Umbilical cord (tissue), 2 donors: ENCODE measurements around the gene NR4A3. TPM values are rescaled to one million over a fixed set of nuclear protein-coding genes. Genes with fewer than 3 reads are reported as not detected.
A peak's percentile ranks its signal among the peaks of the same experiment; 100 is the strongest.
"Not testable (repeated sequence)": the region's sequence is repeated elsewhere in the genome, so short reads cannot be mapped to it uniquely, and the experiment has no call there.

Experiments
- DNase-seq: peaks from one replicate; pipeline ENCODE4 v3.0.0-alpha.2; 2015; ENCODE audit warnings: low spot score
- total RNA-seq: library from RNA; depleted of rRNA; stranded (reverse); fragments of >200 nt; gene quantifications from one replicate; pipeline ENCODE4 v1.2.3, GENCODE V29; 2014; ENCODE audit warnings: low replicate concordance; ENCODE audit not compliant: insufficient read depth

NR4A3 gene
- total RNA-seq, result 7.7 TPM

DNA sequence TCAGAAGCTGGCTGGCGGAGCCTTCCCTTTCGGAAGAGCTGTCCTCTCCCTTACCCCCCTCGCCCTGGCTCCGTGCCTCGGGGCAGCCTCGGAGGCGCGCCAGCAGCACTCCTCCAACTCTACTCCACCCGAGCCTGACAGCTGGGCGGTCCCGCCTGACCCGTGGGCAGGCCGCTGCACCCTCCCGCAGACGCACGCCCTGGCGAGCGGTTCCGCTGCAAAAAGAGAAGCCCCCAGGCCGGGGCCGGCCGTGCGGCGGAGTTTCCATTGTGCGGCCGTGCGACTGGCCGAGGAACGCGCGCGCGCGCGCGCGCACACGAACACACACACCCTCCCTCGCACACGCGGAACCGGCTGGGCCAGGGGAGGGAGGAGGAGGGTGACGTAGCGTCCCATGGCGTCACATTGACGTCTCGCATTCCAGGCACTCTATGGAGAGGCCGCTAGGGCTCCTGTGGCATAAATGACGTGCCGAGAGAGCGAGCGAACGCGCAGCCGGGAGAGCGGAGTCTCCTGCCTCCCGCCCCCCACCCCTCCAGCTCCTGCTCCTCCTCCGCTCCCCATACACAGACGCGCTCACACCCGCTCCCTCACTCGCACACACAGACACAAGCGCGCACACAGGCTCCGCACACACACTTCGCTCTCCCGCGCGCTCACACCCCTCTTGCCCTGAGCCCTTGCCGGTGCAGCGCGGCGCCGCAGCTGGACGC, at the start of gene NR4A3:
NR4A3 (plus strand) TSS at position 490 of the 713 bp plus-strand sequence. CDS start 6,158 bp downstream, outside the sequence.
- peak; percentile 97 for DNase-seq

DNA sequence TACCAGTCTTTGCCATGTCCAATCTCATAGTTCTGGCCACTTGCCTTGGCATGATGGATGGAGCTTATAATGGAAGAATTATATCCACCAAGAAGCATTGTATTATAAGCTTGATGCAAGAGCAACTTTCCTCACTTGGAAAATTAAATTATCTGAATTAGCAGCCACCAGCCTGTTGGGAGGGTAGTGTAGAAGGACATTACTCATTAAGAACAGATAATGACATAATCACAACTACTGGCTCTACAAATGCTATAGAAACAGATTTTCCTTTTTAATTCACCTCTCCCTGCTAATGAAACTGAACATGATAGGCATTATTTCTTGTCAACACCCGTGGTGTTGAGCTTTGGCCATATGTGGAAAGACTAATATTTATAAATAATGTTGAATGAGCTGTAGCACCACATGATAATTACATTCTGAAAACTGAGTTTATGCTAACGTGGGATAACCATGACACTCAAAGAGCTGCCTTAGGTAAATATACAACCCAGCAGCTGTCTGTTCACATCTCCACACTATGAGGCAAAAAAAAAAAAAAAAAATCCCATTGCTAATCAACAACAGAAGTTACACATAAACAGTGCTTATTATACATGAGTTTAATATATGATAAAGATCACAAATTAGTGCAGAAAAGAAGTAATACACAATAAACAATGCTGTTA, 48.1 kb upstream of the NR4A3 start:
- no peak for DNase-seq

DNA sequence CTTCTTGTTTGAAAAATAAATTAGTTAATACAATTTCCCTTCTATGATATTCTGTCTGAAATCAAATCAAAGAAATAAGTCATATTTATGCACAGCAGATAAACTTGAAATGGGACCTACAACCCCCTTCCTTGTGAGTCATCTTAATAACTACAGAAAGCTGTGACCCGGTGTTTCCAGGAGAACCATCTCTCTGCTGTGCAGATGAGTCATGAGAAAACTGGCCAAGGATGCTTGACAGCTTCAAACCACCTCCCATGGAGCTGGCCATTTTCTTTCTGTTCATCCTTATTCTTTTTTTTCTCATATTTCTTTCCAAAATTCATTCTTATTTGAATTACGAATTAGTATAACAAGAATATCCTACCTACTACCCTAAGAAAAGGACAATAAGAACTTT, 43.4 kb upstream of the NR4A3 start:
- DNase-seq, result no peak

DNA sequence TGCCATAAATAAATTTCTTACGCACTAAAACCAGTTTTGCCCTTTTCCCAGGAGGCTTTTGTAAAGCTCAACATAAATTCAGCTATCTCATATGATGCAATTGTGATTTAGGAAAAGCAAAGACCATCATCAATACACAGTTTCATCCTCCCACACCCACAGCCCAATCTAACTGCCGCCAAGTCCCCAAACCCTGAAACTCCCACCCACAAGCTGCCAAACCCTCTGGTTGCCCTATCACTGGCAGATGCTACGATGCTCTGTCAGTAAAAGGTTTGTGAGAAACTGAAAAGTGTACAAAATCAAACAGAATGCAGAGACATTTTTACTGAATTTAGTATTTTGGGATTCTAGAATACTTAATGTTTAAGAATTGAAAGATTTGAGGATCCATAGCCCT, 42.8 kb upstream of the NR4A3 start:
- DNase-seq, result no peak

DNA sequence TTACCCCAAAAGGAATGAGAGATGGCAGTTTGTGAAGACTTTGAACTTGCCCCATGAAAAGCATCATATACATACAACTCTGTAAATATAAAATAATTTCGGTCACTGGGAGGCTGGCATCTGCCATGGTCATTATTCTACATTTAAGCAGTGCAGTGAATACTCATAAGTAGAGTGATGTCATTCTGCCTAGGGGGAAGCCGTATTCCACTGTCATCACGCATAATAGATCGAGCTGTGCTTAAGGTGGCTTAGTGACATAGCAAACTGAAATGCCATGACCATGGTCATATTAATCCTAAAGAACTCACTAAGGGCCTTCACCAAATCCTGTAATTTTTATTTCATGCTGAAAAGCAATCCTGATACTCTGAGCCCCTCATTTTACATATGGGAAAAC, 42.4 kb upstream of the NR4A3 start:
- no peak for DNase-seq

DNA sequence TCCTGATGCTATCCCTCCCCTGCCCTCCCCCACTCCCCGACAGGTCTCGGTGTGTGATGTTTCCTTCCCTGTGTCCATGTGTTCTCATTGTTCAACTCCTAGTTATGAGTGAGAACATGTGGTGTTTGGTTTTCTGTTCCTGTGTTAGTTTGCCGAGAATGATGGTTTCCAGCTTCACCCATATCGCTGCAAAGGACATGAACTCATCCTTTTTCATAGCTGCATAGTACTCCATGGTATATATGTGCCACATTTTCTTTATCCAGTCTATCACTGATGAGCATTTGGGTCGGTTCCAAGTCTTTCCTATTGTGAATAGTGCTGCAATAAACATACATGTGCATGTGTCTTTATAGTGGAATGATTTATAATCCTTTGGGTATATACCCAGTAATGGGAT, 39.3 kb upstream of the NR4A3 start:
- DNase-seq, result not testable (repeated sequence)

DNA sequence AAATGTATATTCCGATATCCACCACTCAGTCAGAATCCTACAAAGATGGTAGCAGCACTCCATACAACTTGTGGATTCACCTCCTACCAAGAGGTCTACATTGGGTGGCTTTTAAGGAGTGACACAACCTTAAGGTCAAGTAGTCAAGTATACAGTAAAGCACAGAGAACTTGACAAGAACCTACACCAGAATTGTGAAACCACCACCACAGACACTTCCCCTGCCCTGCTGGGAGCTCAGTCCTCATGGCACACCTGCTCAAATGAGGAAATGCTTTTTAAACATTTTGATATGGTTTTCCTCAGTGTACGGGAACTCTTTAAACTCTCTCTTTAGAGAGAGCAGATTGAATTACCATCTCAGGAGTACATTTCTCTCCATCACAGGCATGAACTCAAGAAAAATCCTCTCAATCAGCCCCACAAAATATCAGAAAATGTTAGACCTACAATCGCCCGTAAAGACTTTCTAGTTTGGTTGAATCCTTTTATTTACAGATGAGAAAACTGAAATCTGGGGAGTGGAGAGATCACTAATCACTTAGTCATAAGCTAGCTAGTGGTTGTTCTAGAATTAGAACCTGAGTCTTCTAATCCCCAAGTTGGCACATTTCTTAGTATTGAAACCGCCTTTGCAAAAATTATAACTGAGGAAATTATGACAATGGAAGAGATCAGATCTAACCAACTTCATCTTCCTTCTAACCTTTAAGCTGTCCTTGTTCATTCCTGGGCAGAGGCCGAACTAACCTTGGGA, 38.5 kb upstream of the NR4A3 start:
- no peak for DNase-seq

DNA sequence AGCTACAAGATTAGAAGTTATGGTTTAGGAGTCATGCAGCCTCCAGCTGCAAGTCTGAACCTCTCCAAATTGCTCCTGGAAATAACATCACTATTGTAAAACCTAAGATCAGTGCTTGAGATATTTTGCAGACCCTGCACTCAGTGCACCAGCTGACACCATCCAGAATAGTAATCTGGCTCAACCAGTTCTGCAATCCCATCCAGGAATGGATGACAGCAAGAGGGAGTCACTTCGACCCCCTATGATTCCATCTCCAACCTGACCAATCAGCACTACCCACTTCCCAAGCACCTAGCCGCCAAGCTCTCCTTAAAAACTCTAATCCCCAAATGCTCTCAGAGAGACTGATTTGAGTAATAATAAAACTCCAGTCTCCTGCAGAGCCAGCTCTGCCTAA, 37.9 kb upstream of the NR4A3 start:
- peak; percentile 20 for DNase-seq

DNA sequence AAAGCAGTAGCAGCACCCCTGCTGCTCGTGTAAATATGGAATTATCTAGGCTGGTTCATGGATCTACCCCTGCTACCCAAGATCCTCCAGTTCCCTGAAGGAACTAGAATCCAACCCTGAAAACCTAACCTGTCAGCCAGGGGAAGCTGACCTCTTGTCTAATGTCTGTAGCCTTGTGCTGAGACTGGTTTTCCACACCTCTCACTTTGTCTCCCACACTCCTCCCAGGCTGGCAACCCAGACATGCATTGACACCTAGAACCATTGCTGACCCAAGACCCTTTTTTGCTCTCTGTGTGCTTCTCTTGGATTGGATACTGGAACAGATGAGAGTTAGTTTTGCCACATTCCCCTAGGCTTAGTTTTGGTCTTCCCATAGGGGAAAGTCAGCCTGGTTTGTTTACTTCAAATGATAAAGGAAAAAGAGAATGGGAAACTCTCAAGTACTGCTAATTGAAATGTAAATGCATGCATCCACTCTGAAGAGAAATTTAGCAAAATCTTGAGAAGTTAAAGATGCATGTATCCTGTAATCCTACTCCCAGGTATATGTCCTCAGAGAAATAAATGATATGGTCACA, 36.6 kb upstream of the NR4A3 start:
- DNase-seq, result no peak

DNA sequence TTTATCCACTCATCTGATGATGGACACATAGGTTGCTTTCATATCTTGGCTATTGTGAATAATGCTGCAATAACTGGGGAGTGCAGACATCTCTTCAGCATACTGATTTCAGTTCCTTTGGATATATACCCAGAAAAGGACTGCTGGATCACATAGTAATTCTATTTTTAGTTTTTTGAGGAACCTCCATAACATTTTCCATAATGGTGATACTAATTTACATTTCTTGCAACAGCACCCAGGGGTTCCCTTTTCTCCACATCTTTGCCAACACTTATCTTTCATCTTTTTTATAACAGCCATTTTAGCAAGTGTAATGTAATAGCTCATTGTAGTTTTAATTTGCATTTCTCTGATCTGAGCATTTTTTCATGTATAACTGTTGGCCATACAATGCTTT, 34.1 kb upstream of the NR4A3 start:
- DNase-seq, result no peak

DNA sequence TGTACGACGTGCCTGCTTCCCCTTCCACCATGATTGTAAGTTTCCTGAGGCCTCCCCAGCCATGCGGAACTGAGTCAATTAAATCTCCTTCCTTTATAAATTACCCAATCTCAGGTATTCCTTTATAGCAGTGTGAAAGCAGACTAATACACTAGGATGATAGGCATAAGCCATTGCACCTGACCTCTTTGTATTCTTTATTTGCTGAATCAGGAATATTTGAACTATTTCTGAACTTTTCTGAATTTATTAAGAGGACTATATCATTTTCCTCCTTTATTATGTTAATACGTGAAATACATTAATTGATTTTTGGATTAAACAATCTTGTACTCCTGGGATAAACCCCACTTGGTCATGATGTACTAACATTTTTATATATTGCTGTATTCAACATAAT, 28.2 kb upstream of the NR4A3 start:
- no peak for DNase-seq

DNA sequence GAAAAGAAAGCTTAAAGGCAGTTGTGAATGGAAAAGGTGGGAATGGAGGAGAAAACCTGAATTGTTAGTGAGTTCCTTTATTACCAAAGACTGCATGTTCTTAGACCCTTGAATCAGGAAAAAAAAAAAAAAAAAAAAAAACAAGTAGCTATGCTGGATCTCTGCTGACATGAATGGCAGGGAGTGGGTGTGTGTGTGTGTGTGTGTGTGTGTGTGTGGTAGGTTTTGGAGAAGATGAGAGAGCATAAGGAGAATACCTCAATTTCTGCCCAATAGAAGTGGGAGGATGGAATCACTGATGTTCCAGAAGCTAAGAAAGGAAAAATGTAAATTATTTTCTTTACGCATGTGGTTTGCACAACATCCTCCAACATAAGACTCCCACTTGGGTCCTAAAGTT, 25.5 kb upstream of the NR4A3 start:
- DNase-seq, result no peak

DNA sequence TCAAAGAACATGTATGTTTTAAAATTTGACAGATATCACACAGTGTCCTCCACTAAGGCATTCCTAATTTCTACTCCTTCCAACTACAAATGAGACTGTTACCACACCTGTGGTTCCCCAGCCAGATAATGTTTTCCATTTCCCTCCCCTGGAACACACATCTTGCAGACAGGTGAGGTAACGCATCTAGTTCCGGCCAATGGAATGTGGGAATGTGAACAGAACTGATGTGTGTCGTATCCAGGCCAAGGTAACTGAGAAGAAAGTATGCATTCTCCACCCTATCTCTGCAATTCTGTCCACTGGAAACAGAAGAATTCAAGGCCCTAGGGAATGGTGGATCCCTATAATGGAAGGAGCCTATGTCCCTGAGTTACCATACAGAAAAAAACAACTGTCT, 19.9 kb upstream of the NR4A3 start:
- no peak for DNase-seq

DNA sequence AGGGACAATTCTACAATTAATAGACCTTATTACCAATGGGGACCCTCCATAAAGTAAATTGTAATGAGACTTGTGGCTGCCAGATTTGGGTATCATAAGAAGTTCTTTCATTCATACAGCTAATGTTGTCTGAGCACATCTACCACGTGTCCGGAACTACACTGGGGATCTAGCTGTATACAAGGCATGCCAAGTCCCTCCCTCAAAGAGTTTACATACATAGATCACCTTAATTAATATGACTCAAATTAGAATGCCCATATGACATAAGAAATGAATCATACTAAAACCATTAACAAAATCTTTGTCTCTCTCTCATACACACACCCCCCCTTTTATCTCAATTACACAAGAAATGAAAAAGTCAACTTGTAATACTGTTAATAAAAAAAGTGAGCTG, 18.0 kb upstream of the NR4A3 start:
- DNase-seq, result no peak

DNA sequence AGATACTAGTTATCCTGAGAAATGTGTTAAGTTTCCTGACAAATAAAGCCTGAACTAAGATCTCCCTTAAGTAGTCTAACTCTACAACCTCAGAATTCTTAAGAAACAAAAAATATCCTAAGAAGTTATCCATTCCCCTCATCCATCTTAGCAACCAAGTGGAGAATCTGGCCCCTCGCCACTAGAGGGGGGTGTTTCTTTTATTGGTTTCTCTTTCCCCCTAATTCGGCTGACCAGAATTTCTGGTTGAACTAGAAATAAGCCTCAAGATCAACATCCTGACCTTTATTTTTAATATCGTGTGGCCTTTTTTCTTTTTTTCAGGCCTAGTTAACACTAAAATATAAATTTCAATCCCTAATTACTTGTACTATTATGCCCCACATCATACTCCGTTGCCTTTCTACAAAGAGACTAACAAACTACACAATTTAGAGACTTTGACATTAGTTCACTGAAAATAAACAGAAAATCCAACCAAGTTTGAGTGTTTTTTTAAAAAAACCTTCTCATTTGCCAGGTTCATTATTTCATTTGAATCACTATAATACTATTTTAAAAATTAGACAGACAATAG, 14.3 kb upstream of the NR4A3 start:
- DNase-seq, result peak; percentile 69

DNA sequence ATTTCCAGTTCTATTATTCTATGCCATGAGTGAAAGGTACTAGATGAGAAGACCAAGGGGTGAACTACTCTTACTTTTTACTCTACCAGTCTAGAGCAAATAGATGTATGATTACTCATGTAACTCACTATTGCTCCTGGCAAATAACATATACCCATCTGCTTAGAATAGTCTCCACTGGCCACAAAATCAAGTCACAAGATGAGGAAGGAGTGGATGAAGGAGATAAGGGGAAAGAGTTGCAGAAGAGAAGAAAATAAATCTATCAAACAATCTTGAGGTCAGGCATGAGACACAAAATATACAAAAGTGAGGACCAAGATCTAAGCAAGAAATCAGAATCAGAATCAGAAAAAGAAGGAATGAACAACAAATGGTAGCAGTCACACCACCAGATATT, 13.7 kb upstream of the NR4A3 start:
- DNase-seq, result no peak

DNA sequence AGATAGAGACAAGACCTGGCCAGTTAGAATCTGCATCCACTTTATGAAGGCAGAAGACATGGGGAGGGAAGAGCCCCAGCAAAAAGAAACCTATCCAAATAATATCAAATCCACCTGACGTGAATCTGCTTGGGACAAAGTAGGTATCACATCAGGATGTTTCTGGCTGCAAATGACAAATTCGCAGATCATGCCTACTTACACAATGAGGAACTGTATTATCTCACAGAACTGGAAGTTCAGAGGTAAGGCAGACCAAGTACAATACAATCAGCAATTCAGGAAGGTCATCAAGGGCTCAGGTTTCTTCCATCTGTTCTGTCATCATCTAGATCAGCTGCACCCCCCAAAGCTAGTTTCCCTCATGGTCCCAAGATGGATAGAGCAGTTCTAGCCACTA, 13.2 kb upstream of the NR4A3 start:
- DNase-seq, result no peak

DNA sequence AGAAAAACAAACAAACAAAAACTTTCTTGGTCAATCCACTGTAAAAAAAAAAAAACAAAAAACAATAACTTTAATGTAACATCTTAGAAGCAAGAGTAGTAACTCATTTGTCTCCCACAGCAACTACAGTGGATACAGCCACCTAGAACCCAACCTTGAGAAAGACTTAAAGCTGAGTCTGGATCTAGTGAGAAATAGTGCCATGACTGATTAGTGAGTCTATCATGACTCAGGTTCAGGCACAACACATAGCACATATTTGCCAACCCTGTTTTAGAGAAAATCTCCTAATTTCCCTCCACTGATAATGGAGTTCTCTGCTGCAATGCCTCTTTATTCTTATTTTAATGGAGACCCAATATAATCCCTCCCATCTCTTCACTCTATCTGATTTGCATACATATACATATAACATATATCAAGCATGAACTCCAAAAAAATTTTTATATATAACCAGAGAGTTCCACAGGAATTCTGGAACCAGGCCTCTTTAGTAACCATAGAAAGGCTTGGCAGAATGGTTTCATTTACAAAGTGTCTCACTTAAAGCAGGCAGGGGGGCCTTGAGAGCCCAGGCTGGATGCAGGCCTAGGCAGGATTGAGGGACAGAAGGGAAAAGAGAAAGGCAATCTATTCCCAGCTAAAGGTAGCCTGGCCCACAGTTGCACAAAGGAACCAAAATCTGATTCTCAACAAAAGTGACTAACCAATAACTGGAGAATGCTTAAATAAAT, 11.9 kb upstream of the NR4A3 start:
- DNase-seq, result no peak

DNA sequence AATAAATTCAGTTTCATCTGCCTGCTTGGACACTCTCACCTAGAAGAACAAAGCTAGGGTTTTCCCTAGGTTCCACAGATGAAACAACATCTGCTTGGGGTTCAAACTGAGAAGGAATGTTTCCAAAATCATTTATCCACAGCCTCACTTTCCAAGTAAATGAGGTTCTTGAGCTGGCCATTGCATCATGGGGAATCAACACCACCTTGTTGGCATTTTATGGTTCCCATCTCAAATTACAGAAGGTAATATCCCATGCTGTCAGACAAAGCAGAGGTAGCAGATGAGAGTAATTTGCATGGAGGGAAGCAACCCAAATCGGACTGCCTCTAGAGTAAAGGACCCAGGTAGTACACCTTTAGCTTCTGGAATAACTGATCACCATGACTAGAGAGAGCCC, 10.5 kb upstream of the NR4A3 start:
- DNase-seq, result no peak

DNA sequence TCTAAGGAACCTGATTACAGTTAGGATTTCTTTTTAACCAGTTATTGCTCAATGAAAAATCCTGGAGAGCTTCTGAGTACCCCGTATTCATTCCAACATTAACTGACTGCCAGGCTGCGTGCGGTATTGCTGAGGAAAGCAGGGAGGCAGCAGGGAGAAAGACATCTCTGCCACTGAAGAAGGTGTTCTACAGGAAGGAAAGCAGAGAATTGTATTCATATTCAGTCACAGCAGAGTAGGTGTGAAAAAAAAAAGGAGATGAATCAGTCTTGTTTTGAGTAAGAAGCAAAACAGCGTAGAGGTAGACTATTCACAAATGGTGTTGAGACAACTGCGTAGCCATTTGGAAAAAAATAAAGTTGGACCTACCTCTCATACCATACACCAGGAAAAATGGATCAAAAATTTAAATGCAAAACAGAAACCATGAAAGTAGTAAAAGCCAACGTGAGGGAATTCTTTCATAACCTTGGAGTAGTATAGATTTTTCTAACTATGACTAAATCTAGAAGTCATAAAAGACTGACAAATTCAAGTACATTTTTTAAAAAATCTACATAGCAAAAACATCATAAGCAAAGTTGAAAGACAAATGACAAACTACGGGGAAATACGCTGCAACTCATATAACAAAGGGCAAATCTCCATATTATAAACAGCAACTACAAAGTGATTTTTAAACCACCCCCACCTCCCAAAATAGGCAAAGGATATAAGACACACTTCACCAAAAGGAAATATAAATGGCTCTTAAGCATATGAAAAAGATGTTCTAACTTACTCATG, 9.9 kb upstream of the NR4A3 start:
- DNase-seq, result no peak

DNA sequence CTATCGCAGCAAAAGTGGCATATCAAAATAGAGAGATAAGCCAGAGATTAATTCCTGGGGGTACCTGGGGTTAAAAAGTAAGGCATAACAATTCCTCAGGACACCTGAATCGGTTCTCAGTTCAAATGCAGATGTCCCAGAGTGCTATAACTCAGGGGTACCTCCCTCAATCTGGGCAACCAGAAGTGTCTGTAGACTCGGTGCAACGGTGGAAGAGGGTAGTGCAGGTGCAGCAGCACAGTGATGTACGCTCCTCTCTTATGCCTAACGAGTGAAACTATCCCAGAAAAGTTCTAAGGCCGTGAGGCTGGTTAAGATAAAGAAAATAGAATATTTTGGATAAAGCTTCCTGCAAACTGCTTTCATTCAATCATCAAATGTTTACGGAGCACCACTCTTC, 7.9 kb upstream of the NR4A3 start:
- DNase-seq, result no peak
